Body of pancreas (tissue), 4 donors: Measurements from ENCODE around the gene GRK6. TPM values are rescaled to one million over a fixed set of nuclear protein-coding genes. Genes with fewer than 3 reads are reported as not detected.

Experiments used
- ATAC-seq: fragments of 150-250 bp; one replicate; pipeline ENCODE4 v1.9.1; 2016
- DNase-seq, 4 donors: peaks; one replicate each; pipeline ENCODE4 v3.0.0-alpha.2; 2019
- H3K27ac ChIP-seq, 4 donors: fragments of 200-600 bp; sonication (generic); 1 replicate in 3 of 4; 2 replicates in 1 of 4; pipeline versions ENCODE4 v1.5.1 to v1.6.1; 2016 to 2019; ENCODE audit warnings: mild to moderate bottlenecking in 1 of 4, mixed read lengths in 1 of 4, moderate library complexity in 1 of 4
- H3K27me3 ChIP-seq, 2 donors: fragments of 200-600 bp; sonication (generic); one replicate each; pipeline ENCODE4 v1.6.0; 2016; ENCODE audit warnings: mild to moderate bottlenecking in 1 of 2
- H3K36me3 ChIP-seq, 2 donors: fragments of 200-600 bp; sonication (generic); replicated peaks in 1 of 2; 2 replicates each; pipeline ENCODE4 v1.5.1; 2016; ENCODE audit warnings: low read depth in 2 of 2; ENCODE audit not compliant: insufficient read depth in 1 of 2
- H3K4me1 ChIP-seq: fragments of 200-600 bp; sonication (generic); one replicate; pipeline ENCODE4 v1.6.0; 2016
- H3K4me3 ChIP-seq, 2 donors: fragments of 200-600 bp; sonication (generic); 1 replicate in 1 of 2; 2 replicates in 1 of 2; pipeline ENCODE4 v1.5.1; 2016 to 2019
- H3K9me3 ChIP-seq, 3 donors: fragments of 200-600 bp; sonication (generic); 1 replicate in 2 of 3; 2 replicates in 1 of 3; pipeline ENCODE4 v1.5.1; 2016
- CTCF ChIP-seq, 7 experiments: fragments of 450-650 bp in 4 of 7; fragments of 200-600 bp in 3 of 7; sonication (generic) in 3 of 7; IDR thresholded peaks; one replicate each; pipeline ENCODE4 v1.5.1; 2016 to 2019; ENCODE audit warnings: antibody characterized with exemption in 7 of 7
- POLR2A ChIP-seq, 3 donors: fragments of 450-650 bp; IDR thresholded peaks; one replicate each; pipeline ENCODE4 v1.6.1; 2016; ENCODE audit warnings: antibody characterized with exemption in 3 of 3, mild to moderate bottlenecking in 2 of 3
- WGBS, 2 donors: methylation state at CpG; one replicate each; pipeline ENCODE4 v1.1.5; 2017; 5-methylcytosine and 5-hydroxymethylcytosine counted together
- intact Hi-C: fragments of 100-400 bp; cut with DNase I; formaldehyde crosslinking; loops from one replicate; pipeline ENCODE4 v1.15.1; 2023
- total RNA-seq, 2 donors: library from RNA; depleted of rRNA; stranded (reverse); fragments of >200 nt; gene quantifications; one replicate each; pipeline ENCODE4 v1.1.0, GENCODE V29; 2016

The GRK6 gene
- total RNA-seq, 2 donors from 2014 or later: 13.7 to 20.8 TPM

GRCh38 chr5:177437623-177438022 is 11.1 kb downstream of the GRK6 start:
- TF ChIP-seq POLR2A (IDR thresholded peaks at IDR 0.05): no peak
- TF ChIP-seq CTCF (IDR thresholded peaks at IDR 0.05): no peak
- ATAC-seq: no peak
- Histone ChIP-seq H3K9me3 (no peaks in the 10 kb centered on the region), H3K36me3 (peaks cover 0 to 22% of the 10 kb centered on the region in 2 donors), H3K4me3 (no peak overlapping the region), H3K27me3 (no peaks in the 10 kb centered on the region), H3K27ac (no peak overlapping the region), H3K4me1 (no peaks in the 10 kb centered on the region)
- 61 to 66% methylated on average over 4 of the region's 4 CpGs for WGBS, 2 donors
- intact Hi-C loops: no loop called here
- no peak for DNase-seq

GRCh38 chr5:177438468-177438867 is 12.0 kb downstream of the GRK6 start:
- no peak for ATAC-seq
- H3K4me1 ChIP-seq: no peaks in the 10 kb centered on the region
- intact Hi-C loops: no loop called here
- no peak for TF ChIP-seq CTCF (IDR thresholded peaks at IDR 0.05)
- no peak for TF ChIP-seq POLR2A (IDR thresholded peaks at IDR 0.05)
- no peak overlapping the region for H3K4me3 ChIP-seq
- no peak overlapping the region for H3K27ac ChIP-seq
- H3K9me3 ChIP-seq: no peaks in the 10 kb centered on the region
- 93 to 95% methylated on average over 10 of the region's 10 CpGs for WGBS, 2 donors
- H3K36me3 ChIP-seq: peaks cover 0 to 18% of the 10 kb centered on the region in 2 donors
- H3K27me3 ChIP-seq: no peaks in the 10 kb centered on the region
- DNase-seq: no peak

GRCh38 chr5:177439518-177440053 is 13.1 kb downstream of the GRK6 start:
- intact Hi-C loops: no loop called here
- no peaks in the 10 kb centered on the region for H3K27me3 ChIP-seq
- no peak overlapping the region for H3K4me3 ChIP-seq
- DNase-seq: no peak
- no peak for ATAC-seq
- H3K27ac ChIP-seq: no peak overlapping the region
- peaks cover 0 to 11% of the 10 kb centered on the region in 2 donors for H3K36me3 ChIP-seq
- no peaks in the 10 kb centered on the region for H3K9me3 ChIP-seq
- TF ChIP-seq CTCF (IDR thresholded peaks at IDR 0.05): no peak
- TF ChIP-seq POLR2A (IDR thresholded peaks at IDR 0.05): no peak
- H3K4me1 ChIP-seq: no peaks in the 10 kb centered on the region
- WGBS, 2 donors: 95 to 96% methylated on average over 4 of the region's 4 CpGs

GRCh38 chr5:177440211-177440989 is 13.9 kb downstream of the GRK6 start:
- no peak overlapping the region for H3K4me3 ChIP-seq
- no peak for ATAC-seq
- no peak for DNase-seq
- H3K27ac ChIP-seq: no peak overlapping the region
- H3K27me3 ChIP-seq: no peaks in the 10 kb centered on the region
- peaks cover 0 to 7% of the 10 kb centered on the region in 2 donors for H3K36me3 ChIP-seq
- H3K9me3 ChIP-seq: no peaks in the 10 kb centered on the region
- H3K4me1 ChIP-seq: no peaks in the 10 kb centered on the region
- TF ChIP-seq CTCF (IDR thresholded peaks at IDR 0.05): no peak
- no peak for TF ChIP-seq POLR2A (IDR thresholded peaks at IDR 0.05)
- intact Hi-C loops: no loop called here
- WGBS, 2 donors: 79 to 91% methylated on average over 7 to 24 of the region's 24 CpGs
